Activated naive CD8-positive, alpha-beta T cell (primary cell): ENCODE results near the gene SLFN12.

Experiments used
- H3K27ac Mint-ChIP-seq: one replicate; pipeline ENCODE4 v1.8.0; 2021; ENCODE audit warnings: mixed read lengths
- H3K27me3 Mint-ChIP-seq: one replicate; pipeline ENCODE4 v1.8.0; 2021; ENCODE audit warnings: mixed read lengths
- H3K36me3 Mint-ChIP-seq: one replicate; pipeline ENCODE4 v1.8.0; 2021; ENCODE audit warnings: mixed read lengths
- H3K4me1 Mint-ChIP-seq: one replicate; pipeline ENCODE4 v1.8.0; 2021; ENCODE audit warnings: low read depth, mixed read lengths
- H3K4me3 Mint-ChIP-seq: one replicate; pipeline ENCODE4 v1.8.0; 2021; ENCODE audit warnings: mild to moderate bottlenecking, mixed read lengths
- H3K9me3 Mint-ChIP-seq: one replicate; pipeline ENCODE4 v1.8.0; 2021; ENCODE audit warnings: low read depth, mixed read lengths

The SLFN12 gene

DNA sequence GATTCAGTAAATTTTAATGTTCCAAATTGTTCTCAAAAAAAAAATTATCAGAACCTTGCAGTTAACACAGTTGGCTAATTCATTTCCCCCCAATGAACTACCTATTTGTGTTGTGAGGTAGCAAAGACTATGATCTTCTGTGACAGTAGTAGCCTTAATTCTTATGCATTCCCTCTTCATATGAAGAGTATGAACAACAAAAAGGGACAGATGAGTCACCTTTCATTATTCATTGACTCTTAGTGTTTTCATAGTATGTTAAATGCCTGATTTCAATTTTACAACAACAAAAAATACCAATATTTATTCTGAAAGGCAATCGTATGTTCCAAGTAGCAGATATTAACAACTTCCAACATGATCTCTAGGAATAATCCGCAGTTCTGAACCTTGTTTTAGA lies 55.2 kb downstream of the SLFN12 start:
- peaks cover 35% of the 10 kb centered on the region for H3K4me1 Mint-ChIP-seq
- no peaks in the 10 kb centered on the region for H3K9me3 Mint-ChIP-seq
- H3K4me3 Mint-ChIP-seq = no peak overlapping the region
- no peaks in the 10 kb centered on the region for H3K36me3 Mint-ChIP-seq
- no peaks in the 10 kb centered on the region for H3K27me3 Mint-ChIP-seq
- H3K27ac Mint-ChIP-seq = no peak overlapping the region

- Mint-ChIP-seq H3K27me3 (no peaks in the 10 kb centered on the region), H3K9me3 (no peaks in the 10 kb centered on the region), H3K4me1 (peaks cover 43% of the 10 kb centered on the region), H3K36me3 (no peaks in the 10 kb centered on the region), H3K4me3 (peak overlapping the region; percentile 43), H3K27ac (peak overlapping the region; percentile 55)
Measured at GRCh38 chr17:35376245-35376644, 56.1 kb downstream of the SLFN12 start.

- peak overlapping the region; percentile 92 for H3K27ac Mint-ChIP-seq
- peaks cover 5% of the 10 kb centered on the region for H3K36me3 Mint-ChIP-seq
- H3K4me1 Mint-ChIP-seq = peaks cover 50% of the 10 kb centered on the region
- peaks cover 8% of the 10 kb centered on the region for H3K9me3 Mint-ChIP-seq
- peak overlapping the region; percentile 90 for H3K4me3 Mint-ChIP-seq
- no peaks in the 10 kb centered on the region for H3K27me3 Mint-ChIP-seq
Measured at GRCh38 chr17:35374766-35375344, 57.4 kb downstream of the SLFN12 start.

DNA sequence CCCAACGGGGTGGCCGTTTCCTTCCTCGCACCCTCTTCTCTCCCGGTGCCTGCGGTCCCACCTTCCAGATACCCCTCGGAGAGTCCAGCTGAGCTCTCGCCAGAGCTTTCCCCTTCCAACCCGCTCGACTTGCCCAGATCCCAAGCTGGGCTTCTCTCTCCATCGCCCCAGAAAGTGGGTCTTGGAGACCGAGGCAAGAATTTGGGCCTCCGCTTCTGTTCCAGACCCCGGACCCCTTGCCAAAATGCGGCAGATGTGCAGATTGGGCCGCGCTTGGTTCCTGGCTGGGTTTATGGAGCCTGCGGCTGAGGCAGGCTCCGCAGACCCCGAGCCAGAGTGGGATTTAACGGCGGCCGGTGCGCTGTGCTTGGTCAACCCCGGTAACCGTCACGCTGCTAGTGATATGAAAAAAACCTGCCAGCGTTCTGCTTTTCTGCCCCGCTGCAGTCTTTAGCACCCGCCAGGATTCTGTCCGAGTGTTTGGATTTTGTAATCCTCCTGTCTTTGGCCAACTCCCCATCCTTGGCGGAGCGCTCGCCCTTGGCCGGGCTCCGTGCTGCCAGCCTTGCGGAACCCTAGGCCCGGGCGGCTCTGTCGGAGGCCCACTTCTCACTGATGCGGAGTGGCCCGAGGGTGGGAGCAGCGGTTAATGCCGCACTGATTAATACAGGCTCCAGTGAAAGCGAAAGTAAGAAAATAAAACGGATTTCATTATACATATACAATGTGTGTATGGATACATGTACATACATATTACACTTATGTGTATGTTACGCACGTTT lies 58.1 kb downstream of the SLFN12 start:
- peak overlapping the region; percentile 92 for H3K27ac Mint-ChIP-seq
- peaks cover 11% of the 10 kb centered on the region for H3K9me3 Mint-ChIP-seq
- peaks cover 9% of the 10 kb centered on the region for H3K36me3 Mint-ChIP-seq
- peak overlapping the region; percentile 90 for H3K4me3 Mint-ChIP-seq
- H3K27me3 Mint-ChIP-seq = no peaks in the 10 kb centered on the region
- H3K4me1 Mint-ChIP-seq = peaks cover 51% of the 10 kb centered on the region

- no peaks in the 10 kb centered on the region for H3K27me3 Mint-ChIP-seq
- peaks cover 9% of the 10 kb centered on the region for H3K36me3 Mint-ChIP-seq
- H3K4me1 Mint-ChIP-seq = peaks cover 53% of the 10 kb centered on the region
- H3K9me3 Mint-ChIP-seq = peaks cover 11% of the 10 kb centered on the region
- peak within 1 kb of the TSS; percentile 92 for H3K27ac Mint-ChIP-seq
- peak within 1 kb of the TSS; percentile 90 for H3K4me3 Mint-ChIP-seq
Measured at GRCh38 chr17:35373534-35373983, 58.7 kb downstream of the SLFN12 start, which contains the start of gene SLFN11. SLFN11 (minus strand) TSS chr17:35373621; CDS start chr17:35363807, 9,814 bp downstream.

DNA sequence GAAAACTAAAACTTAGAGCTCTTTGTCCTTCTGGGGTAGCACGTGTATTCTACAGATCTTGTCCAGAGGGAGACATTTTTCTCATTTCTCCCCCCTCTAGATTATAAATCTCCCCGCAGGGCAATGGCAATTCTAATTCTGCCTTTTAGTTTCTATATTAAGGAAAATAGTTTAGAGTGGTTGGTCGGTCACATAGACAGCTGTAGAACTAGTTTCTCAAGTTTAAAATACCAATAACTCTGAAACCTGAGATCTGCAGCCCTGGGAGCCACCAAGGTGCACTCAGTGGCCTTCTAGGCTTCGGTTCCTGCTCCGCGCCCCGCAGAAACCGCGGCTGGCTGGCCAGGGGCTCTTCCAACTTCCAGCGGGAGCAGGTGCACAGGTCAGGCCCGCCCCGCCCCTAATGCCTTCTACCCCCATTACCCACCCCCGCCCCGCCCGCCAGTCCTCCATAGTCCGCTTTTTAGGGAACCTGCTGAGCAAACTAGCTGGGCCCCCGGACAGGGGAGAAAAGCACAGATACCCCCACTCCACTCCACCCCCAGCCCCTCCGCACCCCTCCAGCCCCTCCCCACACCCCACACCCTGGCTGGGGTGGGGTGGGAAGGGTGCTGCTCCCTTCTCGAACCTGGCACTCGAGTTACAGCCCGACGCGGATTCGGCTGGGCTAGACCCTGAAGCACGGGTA lies 59.3 kb downstream of the SLFN12 start:
- H3K4me1 Mint-ChIP-seq = peaks cover 58% of the 10 kb centered on the region
- H3K4me3 Mint-ChIP-seq = peak overlapping the region; percentile 90
- peaks cover 9% of the 10 kb centered on the region for H3K36me3 Mint-ChIP-seq
- H3K27ac Mint-ChIP-seq = peak overlapping the region; percentile 92
- peaks cover 11% of the 10 kb centered on the region for H3K9me3 Mint-ChIP-seq
- no peaks in the 10 kb centered on the region for H3K27me3 Mint-ChIP-seq

DNA sequence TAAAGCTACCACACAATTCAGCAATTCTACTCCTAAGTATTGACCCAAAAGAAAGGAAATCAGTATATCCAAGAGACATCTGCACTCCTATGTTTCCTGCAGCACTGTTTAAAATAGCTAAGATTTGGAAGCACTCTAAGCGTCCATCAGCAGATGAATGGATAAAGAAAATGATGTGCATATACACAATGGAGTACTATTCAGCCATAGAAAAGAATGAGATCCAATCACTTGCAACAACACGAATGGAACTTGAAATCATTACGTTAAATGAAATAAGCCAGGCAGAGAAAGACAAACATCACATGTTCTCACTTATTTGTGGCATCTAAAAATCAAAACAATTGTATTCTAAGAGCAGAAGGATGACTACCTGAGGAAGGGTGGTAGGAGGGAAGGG lies 60.4 kb downstream of the SLFN12 start:
- Mint-ChIP-seq H3K4me3 (peak overlapping the region; percentile 90), H3K36me3 (peaks cover 9% of the 10 kb centered on the region), H3K9me3 (peaks cover 11% of the 10 kb centered on the region), H3K4me1 (peaks cover 59% of the 10 kb centered on the region), H3K27ac (peak overlapping the region; percentile 36), H3K27me3 (no peaks in the 10 kb centered on the region)

- Mint-ChIP-seq H3K27me3 (no peaks in the 10 kb centered on the region), H3K36me3 (peaks cover 24% of the 10 kb centered on the region), H3K4me1 (peaks cover 36% of the 10 kb centered on the region), H3K4me3 (peak overlapping the region; percentile 1), H3K27ac (peak overlapping the region; percentile 46), H3K9me3 (peaks cover 11% of the 10 kb centered on the region)
Measured at GRCh38 chr17:35368081-35368830, 64.0 kb downstream of the SLFN12 start.

DNA sequence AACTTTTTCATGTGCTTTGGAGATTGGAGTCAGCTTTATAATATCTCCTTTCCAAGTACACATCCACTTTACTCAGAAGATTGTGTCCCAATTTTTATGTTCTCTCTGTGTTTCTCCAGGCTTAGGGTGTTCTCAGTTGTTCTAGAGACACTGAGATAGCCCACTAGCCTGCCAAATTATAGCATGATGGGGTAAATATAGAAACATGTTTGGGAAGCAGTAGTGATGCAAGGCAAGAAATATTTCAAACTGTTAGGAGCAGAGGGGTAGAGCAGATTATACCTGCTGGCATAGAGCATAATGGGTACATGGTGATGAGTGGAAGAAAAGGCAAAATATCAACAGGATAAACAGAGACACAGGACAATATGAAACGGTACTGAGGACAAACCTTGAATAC lies 71.3 kb downstream of the SLFN12 start:
- Mint-ChIP-seq H3K27ac (no peak overlapping the region), H3K9me3 (no peaks in the 10 kb centered on the region), H3K4me3 (no peak overlapping the region), H3K27me3 (no peaks in the 10 kb centered on the region), H3K36me3 (peaks cover 34% of the 10 kb centered on the region), H3K4me1 (peaks cover 6% of the 10 kb centered on the region)
